Activated CD8-positive, alpha-beta memory T cell treated with anti-CD3 and anti-CD28 coated beads for 48 hours (primary cell): ENCODE data around the gene IL10RB.

Experiments used
- DNase-seq, 3 experiments: peaks; one replicate each; pipeline ENCODE4 v3.0.0-alpha.2; 2020; ENCODE audit warnings: low read depth in 2 of 3, low spot score in 2 of 3

Gene IL10RB

GRCh38 chr21:33327326-33327725 is 61.2 kb downstream of the IL10RB start:
- DNase-seq = no peak

DNA sequence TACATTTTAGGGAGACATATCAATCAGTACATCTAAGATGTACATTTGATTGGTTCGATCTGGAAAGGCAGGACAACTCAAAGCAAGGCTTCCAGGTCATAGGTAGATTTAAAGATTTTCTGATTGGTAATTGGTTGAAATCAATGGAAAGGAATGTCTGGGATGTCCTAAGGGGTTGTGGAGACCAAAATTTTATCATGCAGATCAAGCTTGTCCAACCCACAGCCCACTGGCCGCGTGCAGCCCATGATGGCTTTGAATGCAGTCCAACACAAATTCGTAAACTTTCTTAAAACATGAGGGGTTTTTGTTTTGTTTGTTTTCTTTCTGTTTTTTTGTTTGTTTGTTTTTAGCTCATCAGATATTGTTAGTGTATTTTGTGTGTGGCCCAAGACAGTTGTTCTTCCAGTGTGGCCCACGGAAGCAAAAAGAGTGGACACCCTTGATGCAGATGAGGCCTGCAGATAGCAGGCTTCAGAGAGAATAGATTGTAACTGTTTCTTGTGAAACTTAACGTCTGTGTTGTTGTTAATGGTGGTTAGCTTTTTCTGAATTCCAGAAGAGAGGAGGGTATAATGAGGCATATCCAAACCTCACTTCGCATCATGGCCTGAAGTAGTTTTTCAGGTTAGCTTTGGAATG is 61.7 kb downstream of the IL10RB start:
- DNase-seq = no peak

DNA sequence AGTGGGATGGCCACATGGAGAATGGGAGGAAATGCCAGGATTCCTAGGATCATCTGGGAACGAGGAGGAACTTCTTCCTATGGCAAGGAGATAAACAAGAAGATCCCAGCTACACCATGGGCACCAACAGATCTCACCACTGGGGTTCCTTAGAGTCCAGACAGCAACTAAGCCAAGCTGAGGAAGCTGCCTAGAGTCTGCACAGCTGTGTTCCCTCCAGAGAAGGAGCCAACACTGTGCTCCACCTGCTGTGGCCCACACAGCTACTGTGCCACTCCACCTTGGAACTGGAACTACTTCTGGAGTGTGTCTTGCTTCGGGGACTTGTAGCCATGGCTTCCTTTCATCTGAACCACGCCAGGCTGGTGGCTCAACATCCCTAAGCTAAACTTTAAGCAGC is 64.6 kb downstream of the IL10RB start:
- no peak for DNase-seq

DNA sequence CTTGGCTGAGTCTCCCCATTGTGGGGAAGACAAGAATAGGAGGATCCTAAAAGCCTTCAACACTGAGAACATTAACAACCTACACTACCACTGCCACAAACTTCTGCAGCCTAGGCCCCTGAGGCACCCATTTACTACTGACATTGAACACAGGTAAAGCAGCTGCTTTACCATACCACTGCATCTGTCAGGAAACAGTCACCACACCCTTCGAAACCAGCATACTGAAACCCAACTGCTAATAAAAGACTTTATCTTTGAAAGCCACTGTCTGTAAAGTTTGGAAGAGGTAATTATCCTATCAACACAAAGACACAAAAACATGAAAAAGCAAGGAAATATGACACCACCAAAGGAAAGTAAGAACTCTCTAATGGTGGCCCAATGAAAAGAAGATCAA is 66.0 kb downstream of the IL10RB start:
- DNase-seq = no peak

DNA sequence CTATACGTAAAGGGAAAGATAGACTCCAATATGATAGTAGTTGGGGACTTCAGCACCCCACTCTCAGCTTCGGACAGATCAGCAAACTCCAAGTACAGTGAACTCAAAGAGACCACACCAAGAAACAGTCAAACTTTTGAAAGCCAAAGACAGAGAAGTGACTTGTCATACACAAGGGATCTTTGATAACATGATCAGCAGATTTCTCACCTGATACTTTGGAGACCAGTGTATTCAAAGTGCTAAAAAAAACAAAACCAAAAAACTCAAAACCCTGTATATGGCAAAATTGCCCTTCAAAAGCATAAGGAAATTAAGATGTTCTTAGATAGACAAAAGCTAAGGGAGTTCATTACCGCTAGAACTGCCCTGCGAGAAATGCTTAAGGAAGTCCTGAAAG is 68.0 kb downstream of the IL10RB start:
- no peak for DNase-seq

DNA sequence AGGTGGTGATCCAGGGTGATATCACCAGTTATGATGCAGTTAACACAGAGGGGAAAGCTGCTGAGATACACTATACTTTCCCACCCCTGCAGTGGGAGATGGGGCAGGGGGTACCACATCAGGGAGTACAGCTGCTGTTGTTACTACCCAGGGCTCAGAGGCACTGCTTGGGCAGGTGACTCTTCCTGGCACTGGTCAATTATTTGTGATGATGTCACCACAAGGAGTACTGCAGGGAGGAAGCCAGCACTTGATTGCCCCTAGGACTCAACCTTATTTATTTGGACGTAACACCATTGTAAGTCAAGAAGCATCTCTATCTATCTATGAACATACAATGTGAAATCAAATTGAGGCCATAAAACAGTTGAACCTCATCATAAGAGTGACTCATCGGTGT is 68.7 kb downstream of the IL10RB start:
- DNase-seq = no peak

- DNase-seq = no peak
These were observed 73.0 kb downstream of the IL10RB start for GRCh38 chr21:33339135-33339534.

- DNase-seq = no peak
These were observed 73.8 kb downstream of the IL10RB start for GRCh38 chr21:33339918-33340317.

DNA sequence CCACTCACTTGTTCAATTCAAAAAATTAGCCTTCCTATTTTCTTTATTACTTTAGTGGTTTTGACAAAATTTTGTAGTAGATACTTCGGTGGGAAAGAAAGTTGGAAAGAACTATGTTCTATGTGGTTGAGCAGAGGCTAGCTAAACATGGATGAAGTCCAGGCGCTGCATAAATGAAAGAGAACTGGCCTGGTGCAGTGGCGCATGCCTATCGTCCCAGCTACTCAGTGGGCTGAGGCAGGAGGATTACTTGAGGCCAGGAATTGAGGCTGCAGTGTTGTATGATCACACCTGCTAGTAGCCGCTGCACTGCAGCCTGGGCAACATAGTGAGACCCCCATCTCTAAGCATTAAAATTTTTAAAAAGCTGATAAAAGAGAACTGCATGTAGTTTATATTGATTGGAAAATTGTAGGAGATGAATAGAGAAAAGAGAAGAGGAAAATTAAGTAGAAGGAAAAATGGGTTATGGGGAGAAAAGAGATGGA is 79.6 kb downstream of the IL10RB start:
- no peak for DNase-seq
